ENCODE results near the gene CAPN11. TPM values are rescaled to one million over a fixed set of nuclear protein-coding genes. Genes with fewer than 3 reads are reported as not detected.

CAPN11 gene
- total and polyA plus RNA-seq, 2 donors (not counting 3 experiments of a cell fraction or from before 2014, with no cell fraction given): 1.4 to 1.7 TPM

- Histone ChIP-seq H4K20me1 (replicated peaks; ENCODE audit: control insufficient read depth, extremely low read depth, insufficient read depth, low read length) (no peaks in the 10 kb centered on the region), H3K27ac (ENCODE audit: insufficient read depth, low read depth, low read length) (no peak overlapping the region), H3K9me1 (replicated peaks; ENCODE audit: control insufficient read depth, extremely low read depth, insufficient read depth, low read length) (no peaks in the 10 kb centered on the region), H3K4me3 (replicated peaks in 1 of 3; ENCODE audit: insufficient read depth in 1 of 3, low read depth in 1 of 3, low read length in 3 of 3) (no peak overlapping the region), H3K9ac (replicated peaks; ENCODE audit: extremely low read depth, insufficient read depth, low read length) (no peak overlapping the region), H2AFZ (ENCODE audit: low read depth, low read length) (no peak overlapping the region), H3K27me3 (ENCODE audit: control insufficient read depth in 2 of 2, insufficient read depth in 2 of 2, low read length in 2 of 2) (no peaks in the 10 kb centered on the region), H3K4me2 (ENCODE audit: insufficient read depth, low read length) (no peak overlapping the region), H3K36me3 (ENCODE audit: control insufficient read depth in 2 of 2, extremely low read depth in 1 of 2, insufficient read depth in 2 of 2, low read length in 2 of 2) (peaks cover 3 to 6% of the 10 kb centered on the region in 2 experiments), H3K9me3 (replicated peaks; ENCODE audit: control insufficient read depth, insufficient read depth, low read length) (no peaks in the 10 kb centered on the region), H3K79me2 (ENCODE audit: control insufficient read depth, insufficient read depth, low read length) (no peaks in the 10 kb centered on the region), H3K4me1 (ENCODE audit: control insufficient read depth, extremely low read depth, insufficient read depth, low read length) (no peaks in the 10 kb centered on the region)
- intact Hi-C loops (cut with micrococcal nuclease) (loop anchor here (5.0 kb wide), 1 partner anchor 183 kb away; no protein-coding TSS in a partner anchor), dilution Hi-C loops (cut with MboI; ENCODE audit: extremely low pct_ligation_motif_present, low sequenced_read_pairs) (no loop called here)
- ChIA-PET CTCF (interaction anchor here (1.5 to 5.0 kb wide), 4 partner anchors 8 to 80 kb away, joined by 5 to 56 read pairs (median 9); no protein-coding TSS in a partner anchor), POLR2A (no interaction called here)
- no peak for FAIRE-seq
- no peak for DNase-seq (ENCODE audit: low read depth, low spot score)
- BruUV-seq (replicated peaks): no TSS peak
- TF ChIP-seq GATA2 (IDR thresholded peaks at IDR 0.05; ENCODE audit: insufficient read depth, insufficient read length, low read depth, low read length) (no peak), CTCF (IDR thresholded peaks at IDR 0.05; ENCODE audit: extremely low read depth in 1 of 2, insufficient read depth in 1 of 2, low read depth in 1 of 2, low read length in 2 of 2) (no peak), MAX (IDR thresholded peaks at IDR 0.05; ENCODE audit: insufficient read depth, insufficient read length) (no peak), POLR2AphosphoS5 (IDR thresholded peaks at IDR 0.05; ENCODE audit: insufficient read depth, low read depth, low read length) (no peak), JUN (IDR thresholded peaks at IDR 0.05; ENCODE audit: borderline replicate concordance, insufficient read depth, insufficient read length, low read depth) (no peak), POLR2A (IDR thresholded peaks at IDR 0.05; ENCODE audit: low read depth, low read length) (no peak)
Observed at GRCh38 chr6:44154067-44154466, 4.6 kb upstream of the CAPN11 start.

All from endothelial cell of umbilical vein (primary cell).